Medulla oblongata (tissue), 1 donor: ENCODE results near the gene ETS1.
"Not testable (repeated sequence)": the region's sequence is repeated elsewhere in the genome, so short reads cannot be mapped to it uniquely, and the experiment has no call there.

Experiments used
- DNase-seq: peaks from one replicate; pipeline ENCODE4 v3.0.0-alpha.2; 2015; ENCODE audit errors: extremely low spot score

Gene ETS1

DNA sequence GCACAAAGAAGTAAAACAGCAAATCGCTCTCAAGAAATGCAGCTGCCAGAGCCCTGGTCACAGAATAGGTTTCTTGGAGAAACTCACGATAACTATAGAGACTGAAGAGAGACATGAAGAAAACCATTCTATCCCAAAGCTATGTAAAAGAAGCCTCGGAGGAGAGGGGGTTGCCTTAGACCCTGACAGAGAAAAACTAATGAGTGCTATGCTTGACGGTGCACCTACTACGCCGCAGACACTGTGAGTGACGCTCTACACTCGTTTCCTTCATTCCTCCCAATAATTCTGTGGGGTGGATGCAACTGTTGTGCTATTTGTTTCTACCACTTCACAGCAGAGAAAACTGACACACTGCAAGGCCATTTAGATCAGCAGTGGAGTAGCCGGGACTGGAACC is 121.8 kb downstream of the ETS1 start:
- no peak for DNase-seq

- no peak for DNase-seq
Measured at GRCh38 chr11:128464878-128465450, 122.4 kb downstream of the ETS1 start.

DNA sequence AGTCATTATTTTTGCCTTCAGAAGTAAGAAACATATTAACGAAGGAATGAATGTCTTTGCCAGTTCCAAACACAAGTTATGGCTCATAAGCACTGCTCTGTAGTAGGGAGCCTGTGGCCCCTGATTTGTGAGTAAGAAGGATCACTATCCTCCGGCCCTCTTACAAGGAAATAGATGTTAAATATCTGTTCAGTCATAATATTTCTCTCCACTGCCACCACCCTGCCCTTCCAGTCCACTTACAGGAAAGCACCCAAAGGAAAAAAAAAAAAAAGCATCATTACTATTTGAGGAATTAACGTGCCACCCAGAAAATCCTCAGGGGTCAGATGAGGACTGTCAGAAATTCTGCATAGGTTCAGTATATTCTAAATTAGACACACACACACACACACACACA is 123.4 kb downstream of the ETS1 start:
- no peak for DNase-seq

DNA sequence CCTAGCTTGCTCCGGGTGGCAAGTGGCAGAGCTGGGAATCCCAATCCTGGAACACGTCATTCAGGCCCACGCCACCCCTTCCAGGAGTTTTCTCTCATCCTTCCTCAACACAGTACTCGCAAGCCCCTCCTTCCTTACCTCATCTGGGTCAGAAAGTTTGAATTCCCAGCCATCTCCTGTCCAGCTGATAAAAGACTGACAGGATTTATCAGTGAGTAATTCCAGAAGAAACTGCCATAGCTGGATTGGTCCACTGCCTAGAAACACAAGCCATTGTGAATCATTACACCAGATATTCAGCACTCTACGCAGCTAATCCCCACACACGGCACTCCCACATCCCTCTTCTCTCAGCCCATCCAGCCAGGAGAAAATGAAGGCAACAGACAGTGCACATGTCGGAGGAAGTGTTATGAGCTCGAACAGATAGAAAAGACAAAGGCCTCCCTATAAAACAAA is 124.0 kb downstream of the ETS1 start:
- no peak for DNase-seq

DNA sequence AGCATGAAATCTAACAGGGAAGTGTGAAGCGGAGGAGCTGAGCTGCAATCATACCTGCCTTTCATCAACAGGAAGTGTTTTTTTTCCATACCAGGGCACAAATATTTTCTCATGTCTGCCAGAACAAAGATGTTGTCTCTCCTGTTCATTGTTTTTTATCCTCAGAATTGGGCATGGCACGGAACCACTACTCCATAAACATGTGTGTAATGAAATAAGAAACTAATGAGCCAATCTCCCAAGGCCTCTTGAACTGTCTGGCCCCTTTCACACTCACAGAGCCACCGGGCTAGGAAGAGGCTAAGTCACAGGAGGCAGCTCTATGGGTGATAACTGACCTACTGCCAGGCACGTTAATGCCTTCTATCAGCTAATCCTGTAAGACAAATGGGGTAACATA is 124.4 kb downstream of the ETS1 start:
- no peak for DNase-seq

DNA sequence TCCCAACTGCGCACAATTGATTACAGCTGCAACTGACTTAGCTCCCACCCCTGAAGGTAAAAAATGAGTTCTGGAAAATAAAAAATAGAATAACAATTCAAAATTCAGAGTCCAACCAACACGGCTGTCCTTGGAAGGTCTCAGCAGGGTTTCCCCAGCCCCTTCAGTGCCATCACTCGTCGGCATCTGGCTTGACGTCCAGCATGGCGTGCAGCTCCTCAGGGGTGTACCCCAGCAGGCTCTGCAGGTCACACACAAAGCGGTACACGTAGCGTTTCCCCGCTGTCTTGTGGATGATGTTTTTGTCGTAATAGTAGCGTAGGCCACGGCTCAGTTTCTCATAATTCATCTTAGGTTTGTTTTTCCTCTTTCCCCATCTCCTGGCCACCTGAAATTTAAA is 125.2 kb downstream of the ETS1 start:
- DNase-seq: no peak

DNA sequence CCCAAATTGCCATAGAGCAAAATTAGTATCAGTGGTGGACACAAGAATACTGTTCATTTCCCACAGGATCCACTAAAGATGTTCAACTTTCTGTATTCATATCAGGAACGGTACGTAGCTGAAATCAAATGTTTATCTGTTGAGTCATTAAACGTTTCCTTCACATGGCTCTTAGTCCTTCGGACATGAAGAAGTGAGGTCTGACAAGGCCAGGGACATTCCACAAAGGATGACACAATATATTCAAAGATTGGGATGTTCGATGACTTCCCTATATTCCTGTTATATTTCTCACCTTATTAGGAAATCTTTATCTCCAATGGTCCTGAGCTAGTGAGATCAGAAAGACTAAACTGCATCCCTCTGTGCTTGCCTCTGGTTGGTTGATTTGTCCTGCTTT is 129.0 kb downstream of the ETS1 start:
- DNase-seq: no peak

DNA sequence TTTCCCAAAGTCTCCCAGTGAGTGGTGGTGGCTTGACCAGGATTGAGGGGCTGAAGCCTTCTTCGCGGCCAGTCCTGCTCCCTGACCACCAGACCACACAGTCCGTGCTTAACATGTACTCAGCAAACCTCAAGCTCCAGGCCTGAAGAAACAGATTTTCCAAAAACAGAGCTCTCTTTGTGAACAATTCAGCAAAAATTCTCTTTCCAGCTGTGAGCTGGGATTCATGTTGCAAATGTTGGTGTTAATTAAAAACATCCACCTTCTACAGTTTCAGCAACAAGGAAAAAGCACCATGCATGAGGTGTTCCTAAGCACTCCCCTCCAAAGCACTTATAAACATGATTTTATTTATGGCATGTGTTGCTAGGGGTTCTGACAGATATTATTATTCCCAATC is 129.5 kb downstream of the ETS1 start:
- no peak for DNase-seq

DNA sequence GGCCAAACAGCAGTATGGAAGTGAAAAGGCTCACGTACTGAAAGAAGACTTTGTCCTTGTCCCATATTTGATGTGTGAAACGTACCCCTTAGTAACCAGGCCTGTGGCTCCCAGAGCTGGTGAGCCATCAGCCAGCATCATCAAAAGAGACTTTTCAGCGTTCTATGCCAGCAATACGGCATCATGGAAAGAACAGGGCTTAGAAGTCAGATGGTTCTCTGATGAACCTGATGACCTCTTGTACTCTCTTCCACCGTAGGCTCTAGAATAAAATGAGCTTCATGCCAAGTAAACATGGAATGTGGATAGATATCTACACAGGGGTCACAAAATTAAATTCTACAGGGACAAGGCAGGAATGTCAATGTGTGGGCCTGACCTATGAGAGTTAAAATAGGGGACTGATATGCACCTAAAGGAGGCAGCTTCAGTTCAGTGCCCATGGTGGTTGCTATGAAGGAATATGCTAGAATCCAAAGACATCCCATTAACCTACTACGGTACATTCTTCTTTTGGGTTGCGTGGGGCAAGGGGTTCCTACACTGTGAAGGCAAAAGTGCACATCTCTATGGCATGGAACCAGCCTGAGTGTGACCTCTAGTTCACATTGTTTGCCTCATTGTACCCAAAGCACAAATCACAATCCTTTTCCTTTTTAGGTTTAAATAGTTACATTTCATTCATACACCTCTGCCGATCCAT is 130.6 kb downstream of the ETS1 start:
- DNase-seq: no peak

GRCh38 chr11:128455766-128456165 is 131.6 kb downstream of the ETS1 start:
- DNase-seq: no peak

DNA sequence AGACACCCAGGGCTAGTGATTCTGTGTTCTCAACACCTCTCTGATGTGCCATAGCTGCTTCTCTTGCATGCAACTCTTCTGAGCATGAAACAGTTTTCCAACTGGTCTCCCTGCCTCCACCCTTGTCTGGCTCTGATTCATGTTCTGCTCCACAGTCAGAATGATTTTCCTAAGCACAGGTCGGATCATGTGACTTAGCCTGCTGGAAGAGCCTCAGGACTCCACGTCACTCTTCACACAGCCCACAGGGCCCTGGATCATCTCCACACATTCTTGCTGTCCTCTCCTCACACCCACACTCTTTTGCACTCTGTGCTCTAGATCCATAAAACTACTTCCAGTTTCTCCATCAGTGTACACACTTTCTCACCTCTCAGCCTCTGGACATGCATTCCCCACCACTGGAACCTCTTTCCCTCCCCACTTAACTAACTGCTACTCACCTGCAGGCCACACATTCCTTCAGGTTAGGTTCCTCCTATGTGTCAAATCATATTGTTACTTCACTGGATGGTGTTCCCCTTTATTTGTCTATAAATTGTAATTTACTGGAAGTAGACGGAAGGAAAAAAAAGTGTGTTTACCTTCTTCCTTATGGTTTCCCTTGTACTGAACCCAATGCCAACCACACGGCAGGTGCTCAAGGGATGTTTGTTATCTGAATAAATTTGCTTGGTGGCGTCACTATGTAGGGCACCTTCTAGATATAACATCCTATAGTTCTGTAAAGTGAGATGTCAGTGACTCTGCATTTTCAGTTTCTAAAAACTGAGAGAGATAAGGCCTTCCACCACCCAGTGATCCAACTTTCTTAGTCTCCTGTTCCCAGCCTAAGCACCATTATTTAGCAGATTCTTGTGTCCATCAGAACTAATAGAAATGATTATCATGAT is 133.7 kb downstream of the ETS1 start:
- DNase-seq: no peak

GRCh38 chr11:128451652-128452470 is 135.5 kb downstream of the ETS1 start:
- DNase-seq: peak; percentile 78

DNA sequence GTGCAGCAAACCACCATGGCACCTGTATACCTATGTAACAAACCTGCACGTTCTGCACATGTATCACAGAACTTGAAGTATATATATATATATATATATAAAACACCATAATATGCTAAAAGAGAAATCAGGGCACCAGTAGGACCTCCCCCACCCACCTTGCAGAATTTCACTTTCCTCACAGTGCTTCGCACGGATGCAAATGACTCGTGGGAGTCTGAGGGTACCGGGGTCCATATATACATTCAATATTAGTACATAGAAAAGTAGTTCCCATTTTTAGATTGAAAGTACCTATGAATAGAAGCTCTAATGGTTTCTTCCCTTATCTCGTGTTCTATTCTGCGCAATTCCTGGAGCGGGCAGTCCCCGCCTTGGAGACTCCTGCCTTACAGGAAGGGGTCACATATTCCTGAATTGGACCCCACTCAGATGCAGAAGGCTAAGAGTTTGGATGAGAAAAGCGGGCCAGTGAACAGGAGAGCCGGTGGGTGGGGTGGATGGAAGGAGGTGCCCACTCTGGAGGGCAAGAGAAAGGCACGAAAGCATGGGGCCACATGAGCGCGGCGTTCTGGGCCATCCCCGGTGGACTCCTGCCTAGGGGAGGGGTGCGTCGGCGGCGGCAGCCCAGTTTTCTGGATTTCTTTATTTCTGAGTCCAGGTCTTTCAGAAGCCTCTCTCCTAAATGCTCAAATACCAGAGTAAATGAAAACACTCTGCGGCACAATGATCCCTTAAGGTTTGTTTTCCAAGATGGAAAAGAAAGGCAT is 136.3 kb downstream of the ETS1 start:
- no peak for DNase-seq

DNA sequence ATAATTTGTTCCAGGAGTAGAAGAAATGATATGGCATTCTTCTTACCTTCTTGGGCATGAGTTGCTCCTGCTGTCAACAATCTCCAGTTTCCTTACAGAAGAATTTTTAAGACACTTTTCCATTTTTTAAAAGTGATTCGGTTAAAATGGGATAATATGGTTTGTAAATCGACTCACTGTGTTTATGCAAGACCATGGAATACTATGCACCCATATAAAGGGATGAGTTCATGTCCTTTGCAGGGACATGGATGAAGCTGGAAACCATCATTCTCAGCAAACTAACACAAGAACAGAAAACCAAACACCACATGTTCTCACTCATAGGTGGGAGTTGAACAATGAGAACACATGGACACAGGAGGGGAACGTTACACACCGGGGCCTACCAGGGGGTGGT is 136.9 kb downstream of the ETS1 start:
- DNase-seq: not testable (repeated sequence)

DNA sequence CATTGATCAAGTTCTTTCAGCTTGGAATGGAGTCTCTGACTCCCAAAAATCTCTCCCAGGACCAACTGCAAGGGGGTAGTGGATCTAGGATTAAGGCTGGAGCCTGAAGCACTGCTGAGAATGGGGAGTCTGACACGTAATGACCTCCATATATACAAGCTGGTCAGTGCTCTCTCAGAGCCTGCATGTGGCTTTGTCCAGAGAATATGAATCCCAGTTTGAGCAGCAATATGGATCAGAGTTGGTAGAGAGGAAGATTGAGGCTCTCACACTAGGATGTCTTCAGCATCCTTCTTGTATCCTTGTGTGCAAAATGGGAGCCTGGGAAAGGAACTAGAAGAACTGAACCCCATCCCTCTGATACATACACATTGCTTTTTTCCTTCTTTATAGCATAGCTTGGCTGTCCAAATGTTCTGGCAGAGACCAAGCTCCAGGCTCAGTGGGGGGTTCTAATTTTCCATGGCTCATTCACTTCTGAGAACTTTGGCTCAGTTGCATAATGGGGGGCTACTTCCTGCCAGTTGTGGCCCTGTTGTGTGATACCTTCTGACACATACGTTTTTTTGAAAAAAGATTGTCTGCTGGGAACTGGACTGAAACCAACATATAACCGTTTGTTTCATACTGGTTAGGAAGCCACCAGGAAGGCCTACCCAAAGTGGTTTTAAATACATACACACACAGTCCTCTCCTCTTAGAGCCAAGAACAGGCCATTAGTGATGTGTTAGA is 138.2 kb downstream of the ETS1 start:
- no peak for DNase-seq

- DNase-seq: no peak
Measured at GRCh38 chr11:128448200-128448886, 139.0 kb downstream of the ETS1 start.

- DNase-seq: no peak
Measured at GRCh38 chr11:128447233-128447632, 140.1 kb downstream of the ETS1 start.

GRCh38 chr11:128445921-128446320 is 141.4 kb downstream of the ETS1 start:
- not testable (repeated sequence) for DNase-seq

- no peak for DNase-seq
Measured at GRCh38 chr11:128437136-128437535, 150.2 kb downstream of the ETS1 start.

DNA sequence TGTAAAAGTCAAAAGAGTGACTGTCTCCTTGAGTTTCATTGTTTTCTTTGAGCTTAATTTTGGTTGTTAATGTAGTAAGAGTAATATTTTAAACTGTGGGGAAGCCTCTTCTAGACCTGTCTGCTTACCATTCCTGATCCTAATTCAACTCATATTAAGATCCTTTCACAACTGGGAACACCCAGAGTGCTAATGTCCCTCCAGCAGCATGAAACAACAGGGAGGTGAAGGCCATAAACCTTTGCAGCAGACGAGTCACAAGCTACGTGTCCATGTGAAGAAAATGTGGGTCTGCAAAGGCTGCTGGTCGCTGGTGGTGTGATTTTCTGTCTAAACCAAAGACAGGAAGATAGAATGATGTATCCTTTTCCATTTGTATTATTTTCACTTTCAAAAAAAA is 152.5 kb downstream of the ETS1 start:
- DNase-seq: no peak
